K562 (cell line): ENCODE results near the gene SH3TC1. TPM values are rescaled to one million over a fixed set of nuclear protein-coding genes. Genes with fewer than 3 reads are reported as not detected.

Experiments used
- ATAC-seq: fragments of 200-7000 bp; cut with Tn5 transposase; 3 replicates; pipeline ENCODE4 v1.9.1; 2020; ENCODE audit warnings: moderate library complexity
- BruUV-seq: library from RNA; stranded (reverse); fragments of 400-500 nt; replicated peaks from 2 replicates; lab custom pipeline; 2021; lab: Mats Ljungman, UMichigan
- CTCF ChIA-PET: fragments of 300-600 bp; formaldehyde crosslinking; extraction: SDS; loops from one replicate; lab custom pipeline; 2021; ENCODE audit warnings: low intra/inter-chr PET ratio; lab: Yijun Ruan, JAX
- POLR2A ChIA-PET: fragments of 300-600, 350-650 bp; sonication (Branson Sonifier 250); formaldehyde crosslinking; extraction: SDS; loops from one replicate; lab custom pipeline; 2021; ENCODE audit warnings: antibody characterized with exemption, inconsistent platforms; lab: Yijun Ruan, JAX
- DNase-seq, 4 experiments: peaks; one replicate each; pipeline versions ENCODE4 v3.0.0 to v3.0.0-alpha.2; 2011 to 2018; ENCODE audit warnings: low spot score in 3 of 4, mixed read lengths in 3 of 4; ENCODE audit errors: extremely low read depth in 1 of 4
- FAIRE-seq: peaks from 2 replicates; lab custom pipeline; 2011; peaks lifted over from hg19 to GRCh38; lab: Jason Lieb, UNC
- H2AFZ ChIP-seq: 2 replicates; pipeline ENCODE4 v1.6.0; 2011; ENCODE audit warnings: low read depth, low read length, control low read depth, inconsistent platforms
- H3K27ac ChIP-seq: fragments of 200-600 bp; 3 replicates; pipeline ENCODE4 v1.8.0; 2011; ENCODE audit warnings: low read depth, mild to moderate bottlenecking, control low read depth, inconsistent platforms, low read length, moderate library complexity, mixed read lengths; ENCODE audit errors: extremely low read depth
- H3K27me3 ChIP-seq, 2 experiments: fragments of 300-600 bp in 1 of 2; 2 replicates in 1 of 2; 3 replicates in 1 of 2; pipeline versions ENCODE4 v1.6.0 to v1.8.0; 2011; ENCODE audit warnings: inconsistent platforms in 2 of 2, low read length in 2 of 2, mild to moderate bottlenecking in 1 of 2, mixed read lengths in 1 of 2, moderate library complexity in 1 of 2; ENCODE audit not compliant: control insufficient read depth in 2 of 2, insufficient read depth in 2 of 2
- H3K36me3 ChIP-seq: fragments of 300-600 bp; 3 replicates; pipeline ENCODE4 v1.8.0; 2011; ENCODE audit warnings: mild to moderate bottlenecking, low read length, inconsistent platforms; ENCODE audit not compliant: control insufficient read depth, insufficient read depth
- H3K4me1 ChIP-seq, 2 experiments: fragments of 200-600 bp in 1 of 2; replicated peaks in 1 of 2; 2 replicates in 1 of 2; 3 replicates in 1 of 2; pipeline versions ENCODE4 v1.5.1 to v1.8.0; 2011; ENCODE audit warnings: inconsistent platforms in 2 of 2, low read length in 2 of 2, mild to moderate bottlenecking in 1 of 2, mixed read lengths in 1 of 2, moderate library complexity in 1 of 2; ENCODE audit not compliant: control insufficient read depth in 2 of 2, insufficient read depth in 2 of 2
- H3K4me2 ChIP-seq: 2 replicates; pipeline ENCODE4 v1.6.1; 2011; ENCODE audit warnings: low read length, control low read depth, inconsistent platforms, mixed read lengths; ENCODE audit not compliant: insufficient read depth
- H3K4me3 ChIP-seq: fragments of 200-600 bp; sonication (generic), shearing (Covaris generic); 2 replicates; pipeline ENCODE4 v1.5.1; 2016; ENCODE audit warnings: control low read depth, inconsistent platforms
- H3K79me2 ChIP-seq: fragments of 200-600 bp; 3 replicates; pipeline ENCODE4 v1.8.0; 2011; ENCODE audit warnings: low read length, inconsistent platforms; ENCODE audit not compliant: control insufficient read depth, insufficient read depth
- H3K9ac ChIP-seq, 2 experiments: 2 replicates each; pipeline versions ENCODE4 v1.6.0 to v1.6.1; 2011; ENCODE audit warnings: low read depth in 2 of 2, low read length in 2 of 2, control low read depth in 1 of 2, inconsistent platforms in 1 of 2, mild to moderate bottlenecking in 1 of 2, mixed read lengths in 1 of 2; ENCODE audit not compliant: insufficient read depth in 1 of 2
- H3K9me1 ChIP-seq: one replicate; pipeline ENCODE4 v1.6.0; 2011; ENCODE audit warnings: inconsistent platforms, mild to moderate bottlenecking, low read length, moderate library complexity; ENCODE audit not compliant: control insufficient read depth, insufficient read depth
- H3K9me3 ChIP-seq: replicated peaks from 2 replicates; pipeline ENCODE4 v1.5.1; 2011; ENCODE audit warnings: low read depth, low read length, inconsistent platforms; ENCODE audit not compliant: control insufficient read depth, insufficient read depth
- H4K20me1 ChIP-seq: replicated peaks from 2 replicates; pipeline ENCODE4 v1.6.1; 2011; ENCODE audit warnings: low read length, inconsistent platforms, mixed read lengths; ENCODE audit not compliant: control insufficient read depth, insufficient read depth
- BCL6 ChIP-seq: fragments of 250-450 bp; sonication (Bioruptor Pico); IDR thresholded peaks from 2 replicates; pipeline ENCODE4 v1.4.0; 2020
- CEBPZ ChIP-seq: fragments of 150-350 bp; IDR thresholded peaks from 2 replicates; pipeline ENCODE4 v1.6.1; 2014; ENCODE audit warnings: low read depth, mild to moderate bottlenecking, low read length, borderline replicate concordance
- CHAMP1 ChIP-seq: fragments of 450-650 bp; IDR thresholded peaks from 2 replicates; pipeline ENCODE4 v1.6.1; 2016; ENCODE audit warnings: mild to moderate bottlenecking
- HCFC1 ChIP-seq: IDR thresholded peaks from 2 replicates; pipeline ENCODE4 v1.6.1; 2012; ENCODE audit warnings: low read depth, low read length, improper control_type of control experiment
- NBN ChIP-seq: fragments of 450-650 bp; IDR thresholded peaks from 2 replicates; pipeline ENCODE4 v1.6.1; 2016; ENCODE audit warnings: low read depth, mild to moderate bottlenecking
- POLR2G ChIP-seq: fragments of 200-400 bp; formaldehyde crosslinking; IDR thresholded peaks from 2 replicates; pipeline ENCODE4 v1.6.1; 2017; ENCODE audit warnings: low read depth, mild to moderate bottlenecking, antibody characterized with exemption, low read length, moderate library complexity
- RAD51 ChIP-seq: fragments of 450-650 bp; IDR thresholded peaks from 2 replicates; pipeline ENCODE4 v1.7.1; 2016; ENCODE audit warnings: low read depth, mild to moderate bottlenecking, borderline replicate concordance
- RBFOX2 ChIP-seq: fragments of 200-400 bp; formaldehyde crosslinking; IDR thresholded peaks from 2 replicates; pipeline ENCODE4 v1.6.1; 2017; ENCODE audit warnings: low read depth, mild to moderate bottlenecking, low read length, moderate library complexity
- RFX7 ChIP-seq: fragments of 250-450 bp; sonication (Bioruptor Pico); IDR thresholded peaks from 2 replicates; pipeline ENCODE4 v1.5.1; 2021; ENCODE audit warnings: mild to moderate bottlenecking
- TEAD1 ChIP-seq, 2 experiments: fragments of 450-650 bp in 1 of 2; sonication (generic) in 1 of 2; formaldehyde crosslinking; IDR thresholded peaks; 2 replicates each; pipeline versions ENCODE4 v1.4.0 to v1.8.0; 2020 to 2022; ENCODE audit warnings: mild to moderate bottlenecking in 2 of 2, missing genetic modification reagents in 1 of 2
- ZNF263 ChIP-seq: sonication (generic); formaldehyde crosslinking; IDR thresholded peaks from 2 replicates; pipeline ENCODE4 v1.8.0; 2022; ENCODE audit warnings: mild to moderate bottlenecking, missing genetic modification reagents, borderline replicate concordance
- WGBS: fragments of 100-300 bp; shearing (Covaris generic); methylation state at CpG from one replicate; pipeline ENCODE4 v1.1.6; 2016; ENCODE audit warnings: low coverage, mixed read lengths; ENCODE audit not compliant: insufficient coverage; ENCODE audit errors: missing lambda C conversion rate; 5-methylcytosine and 5-hydroxymethylcytosine counted together
- in situ Hi-C: fragments of 300-500 bp; cut with MboI; formaldehyde crosslinking; loops from 4 replicates; pipeline ENCODE4 v1.15.0; 2018; ENCODE audit warnings: inconsistent platforms, mixed read lengths
- intact Hi-C: fragments of 100-400 bp; cut with micrococcal nuclease; formaldehyde crosslinking; loops from 2 replicates; pipeline ENCODE4 v1.14.2; 2022
- polyA plus RNA-seq, 8 experiments: library from polyadenylated mRNA; depleted of rRNA in 4 of 8; stranded (reverse) in 5 of 8; unstranded in 3 of 8; fragments of >200 nt; fragmentation: Nextera tagmentation in 2 of 8; fragmentation: Illumina TruSeq in 1 of 8; extraction: Ambion mirVana in 2 of 8; extraction: Trizol in 1 of 8; gene quantifications; 2 replicates each; pipeline versions ENCODE4 v1.2.1 to v1.2.3, GENCODE V29; 2011 to 2014; ENCODE audit warnings: inconsistent platforms in 1 of 8, missing spikeins in 1 of 8
- total RNA-seq, 7 experiments: library from RNA; depleted of rRNA in 6 of 7; stranded (reverse); fragments of >200 nt in 6 of 7; fragmentation: Illumina TruSeq in 2 of 7; extraction: Trizol in 2 of 7; gene quantifications; 2 replicates each; pipeline versions ENCODE4 v1.2.1 to v1.2.3, GENCODE V29; 2011 to 2021; ENCODE audit warnings: low replicate concordance in 1 of 7

Gene SH3TC1
- total and polyA plus RNA-seq, 9 of the 15 experiments (the other 6 are each of a cell fraction or from before 2014, with no cell fraction given) = 0.04 to 2.1 (median 0.48) TPM; not detected in 1

- intact Hi-C loops = no loop called here
- no peaks in the 10 kb centered on the region for H3K79me2 ChIP-seq
- 15% methylated on average over 27 of the region's 31 CpGs for WGBS
These were observed 5.6 kb downstream of the SH3TC1 start for GRCh38 chr4:8204576-8205227.

More at GRCh38 chr4:8204576-8205227, 5.6 kb downstream of the SH3TC1 start:
- TF ChIP-seq TEAD1 (CRISPR knock-in tag; IDR thresholded peaks at IDR 0.05) = no peak
- 0 out of 2 replicates have a peak, but pooled peaks have one; percentile 15 for TF ChIP-seq POLR2G
- TF ChIP-seq NBN = no peak
- no peak for TF ChIP-seq BCL6
- peak; percentile 91 for TF ChIP-seq ZNF263 (CRISPR knock-in tag)
- TF ChIP-seq RFX7 (CRISPR knock-in tag) = no peak
- no peak for TF ChIP-seq HCFC1
- TF ChIP-seq RAD51 = no peak
- no peak for TF ChIP-seq CHAMP1
- TF ChIP-seq CEBPZ = no peak
- TF ChIP-seq RBFOX2 = no peak
- peaks cover 18 to 75% of the 10 kb centered on the region in 2 experiments; a peak in 4 of 5 replicates for H3K27me3 ChIP-seq
- ATAC-seq (no peak), FAIRE-seq (no peak), DNase-seq (no peak)
- no peaks in the 10 kb centered on the region for H3K9me3 ChIP-seq
- BruUV-seq = no TSS peak
- H2AFZ ChIP-seq = no peak overlapping the region
- CTCF ChIA-PET = no interaction called here
- H3K36me3 ChIP-seq = no peaks in the 10 kb centered on the region
- no peak overlapping the region for H3K4me2 ChIP-seq
- peaks cover 20% of the 10 kb centered on the region for H4K20me1 ChIP-seq
- POLR2A ChIA-PET = interaction anchor here (0.7 kb wide), 1 partner anchor 10 kb away, joined by 5 read pairs; no protein-coding TSS in a partner anchor
- H3K4me3 ChIP-seq = no peak overlapping the region
- H3K4me1 ChIP-seq = peaks cover 10 to 28% of the 10 kb centered on the region in 2 experiments
- in situ Hi-C loops = no loop called here
- H3K9me1 ChIP-seq = no peaks in the 10 kb centered on the region
- H3K9ac ChIP-seq = no peak overlapping the region; a peak in 1 of 4 replicates
- H3K27ac ChIP-seq = no peak overlapping the region
